HepG2 (cell line): ENCODE measurements around the gene WTAP. TPM values are rescaled to one million over a fixed set of nuclear protein-coding genes. Genes with fewer than 3 reads are reported as not detected.

Experiments used
- BRCA1 ChIP-seq: sonication (generic); formaldehyde crosslinking; IDR thresholded peaks from 2 replicates; pipeline ENCODE4 v1.4.0; 2020; ENCODE audit warnings: missing genetic modification reagents
- FOXO1 ChIP-seq: sonication (generic); formaldehyde crosslinking; IDR thresholded peaks from 2 replicates; pipeline ENCODE4 v1.4.0; 2020; ENCODE audit warnings: missing genetic modification reagents
- IRF2 ChIP-seq: IDR thresholded peaks from 2 replicates; pipeline ENCODE4 v1.6.1; 2018; ENCODE audit warnings: missing genetic modification reagents, missing compliant biosample characterization
- ISX ChIP-seq: sonication (generic); formaldehyde crosslinking; conservative IDR thresholded peaks from 2 replicates; pipeline ENCODE4 v1.5.0; 2020; ENCODE audit warnings: missing genetic modification reagents
- MEF2D ChIP-seq: sonication (generic); formaldehyde crosslinking; IDR thresholded peaks from 2 replicates; pipeline ENCODE4 v1.5.1; 2020; ENCODE audit warnings: mild to moderate bottlenecking, missing genetic modification reagents
- MTA3 ChIP-seq: sonication (generic); formaldehyde crosslinking; IDR thresholded peaks from 2 replicates; pipeline ENCODE4 v1.4.0; 2020; ENCODE audit warnings: missing genetic modification reagents
- RBM39 ChIP-seq: fragments of 200-400 bp; formaldehyde crosslinking; IDR thresholded peaks from one replicate; pipeline ENCODE4 v1.6.1; 2018; ENCODE audit warnings: antibody characterized with exemption, mild to moderate bottlenecking, low read depth, low read length; ENCODE audit not compliant: poor library complexity, severe bottlenecking
- SMAD1 ChIP-seq: sonication (generic); formaldehyde crosslinking; IDR thresholded peaks from 2 replicates; pipeline ENCODE4 v1.4.0; 2020; ENCODE audit warnings: missing genetic modification reagents, low read depth, mild to moderate bottlenecking, borderline replicate concordance
- ZBTB3 ChIP-seq: sonication (generic); formaldehyde crosslinking; IDR thresholded peaks from 2 replicates; pipeline ENCODE4 v1.4.0; 2020; ENCODE audit warnings: low read depth, mild to moderate bottlenecking, moderate library complexity, missing genetic modification reagents, borderline replicate concordance
- ZBTB38 ChIP-seq: sonication (generic); formaldehyde crosslinking; IDR thresholded peaks from 2 replicates; pipeline ENCODE4 v1.5.1; 2020; ENCODE audit warnings: mild to moderate bottlenecking, missing genetic modification reagents
- ZFP1 ChIP-seq: IDR thresholded peaks from 2 replicates; pipeline ENCODE4 v1.6.1; 2016
- ZFP36L2 ChIP-seq: sonication (generic); formaldehyde crosslinking; IDR thresholded peaks from 2 replicates; pipeline ENCODE4 v1.4.0; 2020; ENCODE audit warnings: missing genetic modification reagents
- ZFP62 ChIP-seq: sonication (generic); formaldehyde crosslinking; IDR thresholded peaks from 2 replicates; pipeline ENCODE4 v1.4.0; 2020; ENCODE audit warnings: missing genetic modification reagents
- ZFP82 ChIP-seq: sonication (generic); formaldehyde crosslinking; IDR thresholded peaks from 2 replicates; pipeline ENCODE4 v1.5.1; 2020; ENCODE audit warnings: mild to moderate bottlenecking, missing genetic modification reagents, borderline replicate concordance
- ZMAT3 ChIP-seq: sonication (generic); formaldehyde crosslinking; conservative IDR thresholded peaks from 2 replicates; pipeline ENCODE4 v1.7.0; 2021; ENCODE audit warnings: missing genetic modification reagents
- ZNF792 ChIP-seq: IDR thresholded peaks from 2 replicates; pipeline ENCODE4 v1.6.1; 2016
- ZNF879 ChIP-seq: sonication (generic); formaldehyde crosslinking; IDR thresholded peaks from 2 replicates; pipeline ENCODE4 v1.8.1; 2023; ENCODE audit warnings: missing genetic modification reagents
- polyA plus RNA-seq, 8 experiments: library from polyadenylated mRNA; depleted of rRNA in 3 of 8; stranded (reverse) in 7 of 8; unstranded in 1 of 8; fragments of >200 nt; fragmentation: Illumina TruSeq in 4 of 8; extraction: Trizol in 4 of 8; gene quantifications; 2 replicates each; pipeline versions ENCODE4 v1.2.1 to v1.2.3, GENCODE V29; 2011 to 2016; ENCODE audit warnings: low read depth in 4 of 8, missing spikeins in 1 of 8, mixed read lengths in 1 of 8; ENCODE audit not compliant: insufficient read depth in 1 of 8
- total RNA-seq, 5 experiments: library from RNA; depleted of rRNA; stranded (reverse); fragments of >200 nt; fragmentation: Illumina TruSeq; extraction: Trizol; gene quantifications; 2 replicates each; pipeline ENCODE4 v1.2.3, GENCODE V29; 2016; ENCODE audit warnings: low read depth in 1 of 5
- TF ChIP-seq, protein P1 (sequence below): sonication (generic); formaldehyde crosslinking; IDR thresholded peaks from 2 replicates; pipeline ENCODE4 v1.9.0; 2022; ENCODE audit warnings: low read depth, missing genetic modification reagents
- TF ChIP-seq, protein P2 (sequence below): sonication (generic); formaldehyde crosslinking; IDR thresholded peaks from 2 replicates; pipeline ENCODE4 v1.5.1; 2020; ENCODE audit warnings: mild to moderate bottlenecking, missing genetic modification reagents
- TF ChIP-seq, protein P3 (sequence below): sonication (generic); formaldehyde crosslinking; IDR thresholded peaks from 2 replicates; pipeline ENCODE4 v1.9.0; 2021; ENCODE audit warnings: missing genetic modification reagents, mild to moderate bottlenecking, borderline replicate concordance
- TF ChIP-seq, protein P4 (sequence below), 2 experiments: sonication (generic) in 1 of 2; formaldehyde crosslinking in 1 of 2; IDR thresholded peaks; 2 replicates each; pipeline versions ENCODE4 v1.5.1 to v1.6.1; 2011 to 2020; ENCODE audit warnings: borderline replicate concordance in 1 of 2, low read depth in 1 of 2, low read length in 1 of 2, mild to moderate bottlenecking in 1 of 2, missing genetic modification reagents in 1 of 2, moderate library complexity in 1 of 2

WTAP gene
- total and polyA plus RNA-seq, 2 of the 13 experiments (the other 11 are each of a cell fraction or from before 2014, with no cell fraction given), result 31.6 to 167 TPM

DNA sequence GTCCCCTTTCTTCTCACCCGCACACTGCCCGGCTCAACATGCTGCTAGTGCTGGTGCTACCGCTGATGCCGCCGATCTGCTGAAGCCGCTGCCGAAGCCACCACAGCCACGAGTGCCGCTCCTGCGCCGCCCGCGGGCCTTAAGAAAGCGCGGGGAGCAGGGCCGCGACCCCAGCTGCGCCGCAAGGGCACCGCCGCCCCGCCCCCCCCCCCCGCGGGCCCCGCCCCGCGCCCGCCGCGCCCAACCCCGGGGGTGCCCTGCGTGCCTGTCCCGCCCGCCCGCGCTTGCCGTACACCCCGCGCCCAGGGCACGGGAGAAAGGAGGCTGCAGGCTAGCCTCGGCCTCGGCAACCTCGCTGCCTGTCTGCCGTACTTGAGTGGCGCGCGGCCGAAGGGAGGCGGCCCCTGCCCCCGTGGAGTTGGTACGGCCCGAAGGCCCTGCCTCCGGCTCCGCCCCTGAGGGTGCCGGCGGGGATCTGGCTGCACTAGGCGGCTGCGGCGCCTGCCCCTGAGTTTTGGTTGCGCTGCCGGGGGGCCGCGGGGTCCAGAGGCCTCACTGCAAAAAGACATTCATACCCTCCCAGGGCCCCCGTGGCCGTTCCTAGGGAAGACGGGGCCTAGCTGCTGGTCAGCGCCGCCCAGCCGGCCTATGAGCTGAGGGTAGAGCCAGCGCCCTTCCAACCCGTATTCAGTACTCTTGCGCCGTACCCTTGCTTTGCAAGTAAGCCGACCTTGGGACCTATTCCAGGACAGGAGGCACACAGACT is 34.0 kb upstream of the WTAP start, which contains the start of gene SOD2 (continued):
- TF ChIP-seq, protein P1, sequence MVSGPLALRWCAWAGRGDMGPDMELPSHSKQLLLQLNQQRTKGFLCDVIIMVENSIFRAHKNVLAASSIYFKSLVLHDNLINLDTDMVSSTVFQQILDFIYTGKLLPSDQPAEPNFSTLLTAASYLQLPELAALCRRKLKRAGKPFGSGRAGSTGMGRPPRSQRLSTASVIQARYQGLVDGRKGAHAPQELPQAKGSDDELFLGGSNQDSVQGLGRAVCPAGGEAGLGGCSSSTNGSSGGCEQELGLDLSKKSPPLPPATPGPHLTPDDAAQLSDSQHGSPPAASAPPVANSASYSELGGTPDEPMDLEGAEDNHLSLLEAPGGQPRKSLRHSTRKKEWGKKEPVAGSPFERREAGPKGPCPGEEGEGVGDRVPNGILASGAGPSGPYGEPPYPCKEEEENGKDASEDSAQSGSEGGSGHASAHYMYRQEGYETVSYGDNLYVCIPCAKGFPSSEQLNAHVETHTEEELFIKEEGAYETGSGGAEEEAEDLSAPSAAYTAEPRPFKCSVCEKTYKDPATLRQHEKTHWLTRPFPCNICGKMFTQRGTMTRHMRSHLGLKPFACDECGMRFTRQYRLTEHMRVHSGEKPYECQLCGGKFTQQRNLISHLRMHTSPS, result peak; percentile 70; the same call in 1 of the 2 replicates
- no peak for TF ChIP-seq ZFP62 (CRISPR knock-in tag)
- TF ChIP-seq, protein P2, sequence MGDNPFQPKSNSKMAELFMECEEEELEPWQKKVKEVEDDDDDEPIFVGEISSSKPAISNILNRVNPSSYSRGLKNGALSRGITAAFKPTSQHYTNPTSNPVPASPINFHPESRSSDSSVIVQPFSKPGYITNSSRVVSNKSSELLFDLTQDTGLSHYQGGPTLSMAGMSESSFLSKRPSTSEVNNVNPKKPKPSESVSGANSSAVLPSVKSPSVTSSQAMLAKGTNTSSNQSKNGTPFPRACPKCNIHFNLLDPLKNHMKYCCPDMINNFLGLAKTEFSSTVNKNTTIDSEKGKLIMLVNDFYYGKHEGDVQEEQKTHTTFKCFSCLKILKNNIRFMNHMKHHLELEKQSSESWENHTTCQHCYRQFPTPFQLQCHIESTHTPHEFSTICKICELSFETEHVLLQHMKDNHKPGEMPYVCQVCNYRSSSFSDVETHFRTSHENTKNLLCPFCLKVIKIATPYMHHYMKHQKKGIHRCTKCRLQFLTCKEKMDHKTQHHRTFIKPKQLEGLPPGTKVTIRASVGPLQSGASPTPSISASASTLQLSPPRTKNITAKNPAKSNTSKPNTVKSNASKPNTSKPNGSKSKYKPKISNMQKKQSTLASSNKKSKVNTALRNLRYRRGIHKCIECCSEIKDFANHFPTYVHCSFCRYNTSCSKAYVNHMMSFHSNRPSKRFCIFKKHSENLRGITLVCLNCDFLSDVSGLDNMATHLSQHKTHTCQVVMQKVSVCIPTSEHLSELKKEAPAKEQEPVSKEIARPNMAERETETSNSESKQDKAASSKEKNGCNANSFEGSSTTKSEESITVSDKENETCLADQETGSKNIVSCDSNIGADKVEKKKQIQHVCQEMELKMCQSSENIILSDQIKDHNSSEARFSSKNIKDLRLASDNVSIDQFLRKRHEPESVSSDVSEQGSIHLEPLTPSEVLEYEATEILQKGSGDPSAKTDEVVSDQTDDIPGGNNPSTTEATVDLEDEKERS (CRISPR knock-in tag), result no peak
- TF ChIP-seq ZFP1, result peak; percentile 31
- TF ChIP-seq, protein P3, sequence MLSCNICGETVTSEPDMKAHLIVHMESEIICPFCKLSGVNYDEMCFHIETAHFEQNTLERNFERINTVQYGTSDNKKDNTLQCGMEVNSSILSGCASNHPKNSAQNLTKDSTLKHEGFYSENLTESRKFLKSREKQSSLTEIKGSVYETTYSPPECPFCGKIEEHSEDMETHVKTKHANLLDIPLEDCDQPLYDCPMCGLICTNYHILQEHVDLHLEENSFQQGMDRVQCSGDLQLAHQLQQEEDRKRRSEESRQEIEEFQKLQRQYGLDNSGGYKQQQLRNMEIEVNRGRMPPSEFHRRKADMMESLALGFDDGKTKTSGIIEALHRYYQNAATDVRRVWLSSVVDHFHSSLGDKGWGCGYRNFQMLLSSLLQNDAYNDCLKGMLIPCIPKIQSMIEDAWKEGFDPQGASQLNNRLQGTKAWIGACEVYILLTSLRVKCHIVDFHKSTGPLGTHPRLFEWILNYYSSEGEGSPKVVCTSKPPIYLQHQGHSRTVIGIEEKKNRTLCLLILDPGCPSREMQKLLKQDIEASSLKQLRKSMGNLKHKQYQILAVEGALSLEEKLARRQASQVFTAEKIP (CRISPR knock-in tag), result no peak
- peak; percentile 84; the same call in 1 of the 2 replicates for TF ChIP-seq ZMAT3
- peak; percentile 95; the same call in 1 of the 2 replicates for TF ChIP-seq ZFP82 (CRISPR knock-in tag)
- no peak for TF ChIP-seq RBM39
- peak; percentile 64; the same call in 1 of the 2 replicates for TF ChIP-seq ZBTB3
- peak; percentile 62 for TF ChIP-seq IRF2
- TF ChIP-seq SMAD1 (CRISPR knock-in tag), result peak; percentile 52; the same call in 1 of the 2 replicates
- TF ChIP-seq ZBTB38 (CRISPR knock-in tag), result peak; percentile 75
- TF ChIP-seq MTA3 (CRISPR knock-in tag), result peak; percentile 61; the same call in 1 of the 2 replicates
- TF ChIP-seq ZFP36L2 (CRISPR knock-in tag), result 0 out of 2 replicates have a peak, but pooled peaks have one; percentile 86
- TF ChIP-seq BRCA1 (CRISPR knock-in tag), result no peak; the same call in none of the 2 replicates
- peak; percentile 74 for TF ChIP-seq FOXO1 (CRISPR knock-in tag)
- no peak for TF ChIP-seq ISX
- TF ChIP-seq ZNF792 (CRISPR knock-in tag), result peak; percentile 82
- TF ChIP-seq, protein P4, sequence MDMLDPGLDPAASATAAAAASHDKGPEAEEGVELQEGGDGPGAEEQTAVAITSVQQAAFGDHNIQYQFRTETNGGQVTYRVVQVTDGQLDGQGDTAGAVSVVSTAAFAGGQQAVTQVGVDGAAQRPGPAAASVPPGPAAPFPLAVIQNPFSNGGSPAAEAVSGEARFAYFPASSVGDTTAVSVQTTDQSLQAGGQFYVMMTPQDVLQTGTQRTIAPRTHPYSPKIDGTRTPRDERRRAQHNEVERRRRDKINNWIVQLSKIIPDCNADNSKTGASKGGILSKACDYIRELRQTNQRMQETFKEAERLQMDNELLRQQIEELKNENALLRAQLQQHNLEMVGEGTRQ (IDR thresholded peaks at IDR 0.05; ENCODE audit: low read depth, low read length), result no peak
- TF ChIP-seq, protein P4 (CRISPR knock-in tag; IDR thresholded peaks at IDR 0.05; ENCODE audit: borderline replicate concordance), result no peak; the same call in 1 of the 2 replicates
- no peak for TF ChIP-seq ZNF879 (CRISPR knock-in tag)
- no peak for TF ChIP-seq MEF2D (CRISPR knock-in tag)
